Measurements from ENCODE around the gene LGALS16. TPM values are rescaled to one million over a fixed set of nuclear protein-coding genes. Genes with fewer than 3 reads are reported as not detected.

Gene LGALS16
- total RNA-seq, 4 donors from 2014 or later, result not detected

DNA sequence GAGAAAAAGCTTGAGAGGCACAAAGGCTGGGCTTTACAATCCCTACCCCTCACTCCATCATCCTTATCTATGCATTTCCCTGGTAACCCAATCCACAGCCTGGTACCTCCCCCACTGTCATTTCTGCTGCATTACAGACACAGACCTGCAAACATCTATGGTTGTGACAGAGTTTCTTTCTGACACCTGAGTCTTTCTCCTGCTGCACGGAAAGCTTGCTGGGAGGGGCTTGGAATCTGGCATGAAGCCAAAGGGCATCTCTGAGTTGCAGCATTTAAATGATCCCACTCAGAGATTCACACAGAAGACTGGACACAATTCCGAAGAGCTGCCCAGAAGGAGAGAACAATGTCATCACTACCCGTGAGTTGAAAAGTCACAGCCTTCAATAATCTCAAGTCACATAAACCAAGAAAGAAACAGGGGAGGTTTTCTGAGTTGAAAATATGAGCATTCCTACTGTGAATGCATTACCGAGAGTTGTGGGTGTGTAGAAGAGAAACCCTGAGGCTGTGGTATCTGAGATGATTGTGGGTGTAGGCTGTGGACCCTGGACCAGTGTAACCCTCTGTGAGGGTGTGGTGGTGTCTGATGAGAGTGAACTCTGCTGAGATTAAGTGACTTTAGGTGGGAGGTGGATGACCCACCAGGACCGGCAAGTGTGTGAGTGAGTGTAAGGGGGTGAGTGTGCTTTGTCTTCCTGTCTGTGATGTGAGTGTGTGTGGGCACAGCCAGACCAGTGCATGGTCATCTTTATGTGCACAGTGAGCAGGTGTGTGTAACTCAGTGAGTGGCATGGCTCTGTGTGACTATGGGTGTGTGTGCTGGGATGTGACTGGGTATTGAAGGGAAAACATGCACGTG is 48.7 kb downstream of the LGALS16 start, which contains the start of gene LGALS14:
Gene LGALS14, plus strand, starts transcription at position 301 of the 864 bp plus-strand sequence. Its CDS starts 48 bp downstream, at position 349.
- DNase-seq, result no peak
- no peaks in the 10 kb centered on the region for H3K4me1 ChIP-seq
- H3K27ac ChIP-seq, result no peak within 1 kb of the TSS
- H3K9me3 ChIP-seq, result no peaks in the 10 kb centered on the region
- TF ChIP-seq POLR2A (IDR thresholded peaks at IDR 0.05), result no peak
- TF ChIP-seq, protein P1, sequence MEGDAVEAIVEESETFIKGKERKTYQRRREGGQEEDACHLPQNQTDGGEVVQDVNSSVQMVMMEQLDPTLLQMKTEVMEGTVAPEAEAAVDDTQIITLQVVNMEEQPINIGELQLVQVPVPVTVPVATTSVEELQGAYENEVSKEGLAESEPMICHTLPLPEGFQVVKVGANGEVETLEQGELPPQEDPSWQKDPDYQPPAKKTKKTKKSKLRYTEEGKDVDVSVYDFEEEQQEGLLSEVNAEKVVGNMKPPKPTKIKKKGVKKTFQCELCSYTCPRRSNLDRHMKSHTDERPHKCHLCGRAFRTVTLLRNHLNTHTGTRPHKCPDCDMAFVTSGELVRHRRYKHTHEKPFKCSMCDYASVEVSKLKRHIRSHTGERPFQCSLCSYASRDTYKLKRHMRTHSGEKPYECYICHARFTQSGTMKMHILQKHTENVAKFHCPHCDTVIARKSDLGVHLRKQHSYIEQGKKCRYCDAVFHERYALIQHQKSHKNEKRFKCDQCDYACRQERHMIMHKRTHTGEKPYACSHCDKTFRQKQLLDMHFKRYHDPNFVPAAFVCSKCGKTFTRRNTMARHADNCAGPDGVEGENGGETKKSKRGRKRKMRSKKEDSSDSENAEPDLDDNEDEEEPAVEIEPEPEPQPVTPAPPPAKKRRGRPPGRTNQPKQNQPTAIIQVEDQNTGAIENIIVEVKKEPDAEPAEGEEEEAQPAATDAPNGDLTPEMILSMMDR (IDR thresholded peaks at IDR 0.05), result no peak
- H3K27me3 ChIP-seq, result no peaks in the 10 kb centered on the region
- no peak within 1 kb of the TSS for H3K4me3 ChIP-seq
- H3K36me3 ChIP-seq, result no peaks in the 10 kb centered on the region

DNA sequence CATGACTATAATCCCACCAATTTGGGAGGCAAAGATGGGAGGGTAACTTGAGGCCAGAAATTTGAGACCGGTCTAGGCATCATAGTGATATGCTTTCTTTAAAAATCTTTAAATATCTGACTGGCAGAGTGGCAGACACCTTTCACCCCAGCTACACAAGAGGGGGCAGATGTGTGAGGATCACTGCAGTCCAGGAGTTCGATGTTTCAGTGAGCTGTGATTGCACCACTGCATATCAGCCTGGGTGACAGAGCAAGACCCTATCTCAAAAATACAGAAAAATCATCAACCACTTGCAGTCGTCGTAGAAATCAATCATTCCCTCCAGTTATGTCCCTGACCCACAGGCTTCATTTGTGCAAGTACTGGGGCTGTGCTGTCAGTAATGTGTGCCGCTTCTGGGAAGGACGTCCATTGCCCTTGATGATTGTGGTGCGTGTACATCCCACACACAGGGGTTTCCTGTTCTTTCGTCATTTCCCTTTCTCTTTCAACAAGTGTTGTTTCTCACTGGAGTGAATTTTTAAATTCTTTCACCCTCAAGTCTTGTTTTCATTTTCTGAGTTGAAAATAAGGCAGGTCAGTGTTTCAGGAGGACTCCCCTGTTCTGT is 50.0 kb downstream of the LGALS16 start:
- Histone ChIP-seq H3K27ac (no peak overlapping the region), H3K36me3 (no peaks in the 10 kb centered on the region), H3K9me3 (no peaks in the 10 kb centered on the region), H3K4me3 (no peak overlapping the region), H3K27me3 (no peaks in the 10 kb centered on the region), H3K4me1 (no peaks in the 10 kb centered on the region)
- TF ChIP-seq POLR2A (IDR thresholded peaks at IDR 0.05), result no peak
- TF ChIP-seq, protein P1 (IDR thresholded peaks at IDR 0.05), result no peak
- DNase-seq, result no peak

DNA sequence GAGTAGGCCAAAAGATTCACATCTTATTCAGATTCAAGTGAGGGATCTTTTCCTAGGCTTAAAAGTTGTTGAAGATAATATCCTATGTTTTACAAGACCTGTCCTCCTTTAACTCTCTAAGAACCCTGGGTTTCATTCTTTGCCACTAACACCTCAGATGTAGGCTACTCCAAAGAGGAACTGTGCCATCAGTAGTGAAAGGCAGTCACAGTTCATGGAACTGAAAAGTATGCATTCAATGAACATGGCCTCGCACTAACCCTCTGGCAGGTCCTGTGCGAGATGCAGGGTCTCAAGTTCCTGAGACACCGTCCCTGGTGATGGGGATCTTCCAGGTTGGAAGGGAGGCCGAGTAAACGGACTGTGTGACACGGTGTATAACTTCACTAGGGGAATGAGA is 52.9 kb downstream of the LGALS16 start:
- Histone ChIP-seq H3K4me3 (no peak overlapping the region), H3K4me1 (no peaks in the 10 kb centered on the region), H3K9me3 (no peaks in the 10 kb centered on the region), H3K36me3 (no peaks in the 10 kb centered on the region), H3K27me3 (no peaks in the 10 kb centered on the region), H3K27ac (no peak overlapping the region)
- no peak for DNase-seq
- TF ChIP-seq, protein P1 (IDR thresholded peaks at IDR 0.05), result no peak
- TF ChIP-seq POLR2A (IDR thresholded peaks at IDR 0.05), result no peak

DNA sequence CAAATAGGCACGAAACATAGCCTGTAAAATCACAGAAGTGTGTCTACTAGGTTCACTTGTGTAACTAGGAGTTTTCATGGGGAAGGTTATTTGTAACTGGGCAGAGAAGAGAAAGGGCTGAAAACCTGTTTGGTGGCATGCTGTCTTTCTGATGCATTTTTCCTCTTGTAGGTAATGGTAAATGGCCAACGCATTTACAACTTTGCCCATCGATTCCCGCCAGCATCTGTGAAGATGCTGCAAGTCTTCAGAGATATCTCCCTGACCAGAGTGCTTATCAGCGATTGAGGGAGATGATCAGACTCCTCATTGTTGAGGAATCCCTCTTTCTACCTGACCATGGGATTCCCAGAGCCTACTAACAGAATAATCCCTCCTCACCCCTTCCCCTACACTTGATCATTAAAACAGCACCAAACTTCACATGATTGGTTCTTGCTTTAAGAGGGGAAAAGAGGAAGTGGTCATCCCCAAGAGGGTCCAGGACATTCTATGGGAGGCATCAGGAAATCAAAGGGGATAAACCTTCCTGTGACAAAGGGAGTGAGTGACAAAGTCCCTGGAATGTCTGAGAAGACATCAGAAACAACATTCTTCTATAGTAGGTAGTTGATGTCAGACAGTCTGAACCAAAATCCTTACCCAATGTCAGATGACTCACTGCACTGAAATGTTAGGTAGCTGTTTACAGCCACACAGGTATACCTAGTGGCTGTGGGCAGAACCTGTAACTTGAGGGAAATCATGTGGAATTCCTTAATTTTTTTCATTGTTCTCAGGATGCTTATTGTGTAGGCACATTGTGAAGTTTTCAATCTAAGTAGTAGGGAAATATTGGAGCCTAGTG is 53.5 kb downstream of the LGALS16 start:
- Histone ChIP-seq H3K36me3 (no peaks in the 10 kb centered on the region), H3K4me3 (no peak overlapping the region), H3K4me1 (no peaks in the 10 kb centered on the region), H3K27ac (no peak overlapping the region), H3K9me3 (peaks cover 0 to 3% (median 0%) of the 10 kb centered on the region in 4 donors), H3K27me3 (no peaks in the 10 kb centered on the region)
- TF ChIP-seq POLR2A (IDR thresholded peaks at IDR 0.05), result no peak
- TF ChIP-seq, protein P1 (IDR thresholded peaks at IDR 0.05), result no peak
- no peak for DNase-seq

Small RNA genes within 50 kb of the gene (small RNA-seq; reads per million reads assigned to genes)
- gene AC005176.2 (0 reads per million in 2 donors), gene RPS29P27 (0 reads per million in 2 donors), gene RPS29P30 (0 reads per million in 2 donors)

Other genes starting within 250 kb of the LGALS16 start
- gene ZFP36, start 249.1 kb upstream of the LGALS16 start, total RNA-seq, result 100 to 1,000 TPM; 183 to 682 (median 309) TPM
- gene PLEKHG2, start 243.2 kb upstream of the LGALS16 start, total RNA-seq, result 10 to 100 TPM in 3 of 4 donors, 1 to 10 TPM in 1; 7.7 to 42.1 (median 16.1) TPM
- gene RPS16, start 220.0 kb upstream of the LGALS16 start, total RNA-seq, result 1,000 to 10,000 TPM in 1 of 4 donors, 100 to 1,000 TPM in 3; 443 to 1,406 (median 686) TPM
- 100 to 1,000 TPM in 3 of 4 donors, 10 to 100 TPM in 1; 98.4 to 173 (median 160) TPM for gene SUPT5H, start 210.3 kb upstream of the LGALS16 start, total RNA-seq
- gene TIMM50, start 175.1 kb upstream of the LGALS16 start, total RNA-seq, result 10 to 100 TPM; 25.4 to 61.1 (median 33.2) TPM
- gene DLL3, start 157.0 kb upstream of the LGALS16 start, total RNA-seq, result under 1 TPM in 2 of 4 donors, not detected in 2; 0.47 to 0.67 TPM
- not detected for gene SELENOV, start 140.8 kb upstream of the LGALS16 start, total RNA-seq
- gene EID2B, start 123.1 kb upstream of the LGALS16 start, total RNA-seq, result 1 to 10 TPM in 2 of 4 donors, under 1 TPM in 1, not detected in 1; 0.35 to 1.7 (median 1.1) TPM
- gene EID2, start 115.8 kb upstream of the LGALS16 start, total RNA-seq, result 10 to 100 TPM in 1 of 4 donors, 1 to 10 TPM in 3; 7.1 to 12.4 (median 8.8) TPM
- not detected for gene LGALS13, start 53.4 kb upstream of the LGALS16 start, total RNA-seq
- gene LGALS14, start 48.6 kb downstream of the LGALS16 start, total RNA-seq, result not detected
- not detected for gene CLC, start 82.1 kb downstream of the LGALS16 start, total RNA-seq
- gene LEUTX, start 122.9 kb downstream of the LGALS16 start, total RNA-seq, result not detected
- 10 to 100 TPM in 3 of 4 donors, 1 to 10 TPM in 1; 8.3 to 38.7 (median 17.3) TPM for gene DYRK1B, start 178.2 kb downstream of the LGALS16 start, total RNA-seq
- gene FBL, start 190.5 kb downstream of the LGALS16 start, total RNA-seq, result 100 to 1,000 TPM in 3 of 4 donors, 10 to 100 TPM in 1; 42.4 to 206 (median 103) TPM

Measured in Peyer's patch (tissue), 4 donors.